HEK293 (cell line): ENCODE measurements around the gene HBEGF.
A peak's percentile ranks its signal among the peaks of the same experiment; 100 is the strongest.

ENCODE experiments used
- CTCF ChIA-PET: fragments of 350-600 bp; formaldehyde crosslinking; extraction: SDS; loops from one replicate; lab custom pipeline; 2021; ENCODE audit warnings: antibody characterized with exemption; lab: Yijun Ruan, JAX
- POLR2A ChIA-PET: fragments of 300-600 bp; formaldehyde crosslinking; extraction: SDS; loops from one replicate; lab custom pipeline; 2020; ENCODE audit warnings: antibody characterized with exemption, inconsistent platforms; lab: Yijun Ruan, JAX
- H3K27ac ChIP-seq: fragments of 200-500 bp; sonication (Bioruptor generic); 2 replicates; pipeline ENCODE4 v1.5.1; 2014; ENCODE audit warnings: low read depth, low read length, control low read depth, inconsistent platforms; ENCODE audit errors: extremely low read depth
- H3K36me3 ChIP-seq, 2 experiments: fragments of 200-500 bp in 1 of 2; sonication (Bioruptor generic) in 1 of 2; 1 replicate in 1 of 2; 2 replicates in 1 of 2; pipeline ENCODE4 v1.5.1; 2014 to 2017; ENCODE audit warnings: inconsistent platforms in 2 of 2, low read length in 2 of 2; ENCODE audit not compliant: control insufficient read depth in 2 of 2, insufficient read depth in 1 of 2
- H3K4me1 ChIP-seq: fragments of 200-500 bp; sonication (Bioruptor generic); 2 replicates; pipeline ENCODE4 v1.5.1; 2014; ENCODE audit warnings: mild to moderate bottlenecking, low read length, inconsistent platforms; ENCODE audit not compliant: control insufficient read depth, insufficient read depth
- H3K4me3 ChIP-seq: 2 replicates; pipeline ENCODE4 v1.5.1; 2011; ENCODE audit warnings: low read depth, mild to moderate bottlenecking, control low read depth, low read length, moderate library complexity
- H3K9me3 ChIP-seq: fragments of 200-500 bp; sonication (Bioruptor generic); 2 replicates; pipeline ENCODE4 v1.5.1; 2014; ENCODE audit warnings: low read depth, low read length, inconsistent platforms; ENCODE audit not compliant: control insufficient read depth, insufficient read depth
- AEBP2 ChIP-seq: fragments of 450-650 bp; formaldehyde crosslinking; IDR thresholded peaks from 2 replicates; pipeline ENCODE4 v1.5.1; 2016; ENCODE audit warnings: missing biosample characterization, missing genetic modification characterization, borderline replicate concordance
- BCL6B ChIP-seq: fragments of 450-650 bp; formaldehyde crosslinking; IDR thresholded peaks from 2 replicates; pipeline ENCODE4 v1.5.1; 2017; ENCODE audit warnings: missing biosample characterization, missing genetic modification characterization
- HIC1 ChIP-seq: fragments of 450-650 bp; formaldehyde crosslinking; IDR thresholded peaks from 2 replicates; pipeline ENCODE4 v1.5.1; 2016; ENCODE audit warnings: missing biosample characterization, missing genetic modification characterization
- IKZF3 ChIP-seq: fragments of 450-650 bp; IDR thresholded peaks from 2 replicates; pipeline ENCODE4 v1.5.0; 2018; ENCODE audit warnings: missing biosample characterization, mild to moderate bottlenecking, missing genetic modification characterization, moderate library complexity
- KLF16 ChIP-seq: fragments of 450-650 bp; formaldehyde crosslinking; IDR thresholded peaks from 2 replicates; pipeline ENCODE4 v1.5.1; 2017; ENCODE audit warnings: missing biosample characterization, missing genetic modification characterization
- KLF17 ChIP-seq: fragments of 450-650 bp; formaldehyde crosslinking; IDR thresholded peaks from 2 replicates; pipeline ENCODE4 v1.5.1; 2016; ENCODE audit warnings: missing biosample characterization, missing genetic modification characterization
- MEIS1 ChIP-seq: sonication (generic); formaldehyde crosslinking; IDR thresholded peaks from 2 replicates; pipeline ENCODE4 v1.8.1; 2022; ENCODE audit warnings: missing genetic modification reagents, mild to moderate bottlenecking, borderline replicate concordance
- MYNN ChIP-seq: fragments of 450-650 bp; formaldehyde crosslinking; IDR thresholded peaks from 2 replicates; pipeline ENCODE4 v1.5.1; 2016; ENCODE audit warnings: missing biosample characterization, missing genetic modification characterization, borderline replicate concordance
- REST ChIP-seq: fragments of 450-650 bp; formaldehyde crosslinking; IDR thresholded peaks from 2 replicates; pipeline ENCODE4 v1.5.1; 2016; ENCODE audit warnings: missing biosample characterization, missing genetic modification characterization
- SCRT2 ChIP-seq: fragments of 450-650 bp; formaldehyde crosslinking; IDR thresholded peaks from 2 replicates; pipeline ENCODE4 v1.5.1; 2016; ENCODE audit warnings: missing biosample characterization, missing genetic modification characterization
- ZBTB26 ChIP-seq: fragments of 450-650 bp; formaldehyde crosslinking; optimal IDR thresholded peaks from 2 replicates; pipeline ENCODE3; 2016; ENCODE audit warnings: missing biosample characterization, mild to moderate bottlenecking, missing genetic modification characterization
- ZFHX2 ChIP-seq: fragments of 450-650 bp; formaldehyde crosslinking; conservative IDR thresholded peaks from 2 replicates; pipeline ENCODE4 v1.5.1; 2016; ENCODE audit warnings: missing biosample characterization, missing genetic modification characterization
- ZFP37 ChIP-seq: fragments of 450-650 bp; formaldehyde crosslinking; IDR thresholded peaks from 2 replicates; pipeline ENCODE4 v1.5.1; 2016; ENCODE audit warnings: missing biosample characterization, missing genetic modification characterization
- ZIC2 ChIP-seq: fragments of 450-650 bp; formaldehyde crosslinking; IDR thresholded peaks from 2 replicates; pipeline ENCODE4 v1.5.1; 2016; ENCODE audit warnings: missing biosample characterization, missing genetic modification characterization
- ZNF133 ChIP-seq: fragments of 450-650 bp; formaldehyde crosslinking; IDR thresholded peaks from 2 replicates; pipeline ENCODE4 v1.5.1; 2016; ENCODE audit warnings: missing biosample characterization, missing genetic modification characterization
- ZNF140 ChIP-seq: fragments of 450-650 bp; formaldehyde crosslinking; IDR thresholded peaks from 2 replicates; pipeline ENCODE4 v1.5.1; 2016; ENCODE audit warnings: missing biosample characterization, missing genetic modification characterization
- ZNF202 ChIP-seq: fragments of 450-650 bp; formaldehyde crosslinking; IDR thresholded peaks from 2 replicates; pipeline ENCODE4 v1.5.1; 2016; ENCODE audit warnings: missing biosample characterization, missing genetic modification characterization, borderline replicate concordance
- ZNF341 ChIP-seq: fragments of 450-650 bp; formaldehyde crosslinking; IDR thresholded peaks from 2 replicates; pipeline ENCODE4; 2016; ENCODE audit warnings: low read depth, missing biosample characterization, missing genetic modification characterization
- ZNF423 ChIP-seq: fragments of 450-650 bp; formaldehyde crosslinking; IDR thresholded peaks from 2 replicates; pipeline ENCODE4 v1.5.1; 2016; ENCODE audit warnings: missing biosample characterization, missing genetic modification characterization
- ZNF585B ChIP-seq: fragments of 450-650 bp; formaldehyde crosslinking; IDR thresholded peaks from 2 replicates; pipeline ENCODE4 v1.5.1; 2016; ENCODE audit warnings: missing biosample characterization, missing genetic modification characterization
- ZNF645 ChIP-seq: fragments of 450-650 bp; formaldehyde crosslinking; IDR thresholded peaks from 2 replicates; pipeline ENCODE4; 2016; ENCODE audit warnings: missing biosample characterization, missing genetic modification characterization
- ZNF76 ChIP-seq: fragments of 450-650 bp; formaldehyde crosslinking; IDR thresholded peaks from 2 replicates; pipeline ENCODE4; 2016; ENCODE audit warnings: low read depth, missing biosample characterization, missing genetic modification characterization, borderline replicate concordance

Gene HBEGF

GRCh38 chr5:140345919-140346347, 470 bp downstream of the HBEGF start (continued):
- TF ChIP-seq ZNF140 (tag by site-specific recombination): no peak
- peak; percentile 67; the same call in 1 of the 2 replicates for TF ChIP-seq KLF16 (tag by site-specific recombination)
- no peak for TF ChIP-seq ZNF202
- TF ChIP-seq MYNN (tag by site-specific recombination): peak; percentile 21; the same call in 1 of the 2 replicates

GRCh38 chr5:140344683-140345423, 1.6 kb downstream of the HBEGF start:
- no peak overlapping the region for H3K27ac ChIP-seq
- peaks cover 0 to 19% of the 10 kb centered on the region in 2 experiments; a peak in 1 of 3 replicates for H3K36me3 ChIP-seq
- peak overlapping the region; percentile 13; the same call in 1 of the 2 replicates for H3K4me3 ChIP-seq
- no peaks in the 10 kb centered on the region for H3K4me1 ChIP-seq
- ChIA-PET POLR2A (interaction anchor here (0.7 to 4.2 kb wide), 15 partner anchors 8 to 231 kb away, joined by 3 to 130 read pairs (median 8); partner anchors contain the start of genes CYSTM1, PFDN1 and PURA), CTCF (interaction anchor here (0.5 to 17.1 kb wide), 19 partner anchors 8 to 199 kb away, joined by 3 to 660 read pairs (median 9); partner anchors contain the start of genes PFDN1 and SLC4A9)
- H3K9me3 ChIP-seq: no peaks in the 10 kb centered on the region
- TF ChIP-seq ZNF76: no peak
- peak; percentile 26; the same call in 1 of the 2 replicates for TF ChIP-seq KLF17 (tag by site-specific recombination)
- no peak for TF ChIP-seq ZNF645 (tag by site-specific recombination)
- TF ChIP-seq AEBP2 (tag by site-specific recombination): no peak
- no peak for TF ChIP-seq REST (tag by site-specific recombination)
- TF ChIP-seq ZNF133 (tag by site-specific recombination): no peak
- peak; percentile 53; the same call in 1 of the 2 replicates for TF ChIP-seq SCRT2 (tag by site-specific recombination)
- no peak for TF ChIP-seq ZNF140 (tag by site-specific recombination)
- no peak for TF ChIP-seq MEIS1 (CRISPR knock-in tag)
- no peak for TF ChIP-seq ZNF423 (tag by site-specific recombination)
- no peak for TF ChIP-seq ZFP37 (tag by site-specific recombination)
- TF ChIP-seq HIC1: 0 out of 2 replicates have a peak, but pooled peaks have one; percentile 43
- TF ChIP-seq IKZF3: peak; percentile 1; the same call in 1 of the 2 replicates
- peak; percentile 6 for TF ChIP-seq ZBTB26 (tag by site-specific recombination)
- no peak for TF ChIP-seq ZIC2 (tag by site-specific recombination)
- no peak for TF ChIP-seq ZNF585B (tag by site-specific recombination)
- TF ChIP-seq ZNF341 (tag by site-specific recombination): 0 out of 2 replicates have a peak, but pooled peaks have one; percentile 10
- TF ChIP-seq ZNF202: no peak
- TF ChIP-seq ZFHX2 (tag by site-specific recombination): peak; percentile 91
- no peak for TF ChIP-seq BCL6B (tag by site-specific recombination)
